Natural killer cell (primary cell): Measurements from ENCODE around the gene FER1L5. TPM values are rescaled to one million over a fixed set of nuclear protein-coding genes. Genes with fewer than 3 reads are reported as not detected.

ENCODE experiments used
- ATAC-seq, 3 donors: fragments of 150-1000 bp in 2 of 3; fragments of 200-7000 bp in 1 of 3; cut with Tn5 transposase; 1 replicate in 1 of 3; 2 replicates in 2 of 3; pipeline ENCODE4 v1.10.0; 2021; ENCODE audit warnings: mild to moderate bottlenecking in 2 of 3, moderate library complexity in 2 of 3
- DNase-seq, 2 donors: peaks; one replicate each; pipeline versions ENCODE4 v3.0.0 to v3.0.0-alpha.2; 2013 to 2021; ENCODE audit warnings: mixed read lengths in 1 of 2
- H3K27ac ChIP-seq: one replicate; pipeline ENCODE4 v1.5.1; 2013; ENCODE audit warnings: mild to moderate bottlenecking, low read length
- H3K27me3 ChIP-seq: one replicate; pipeline ENCODE4 v1.6.1; 2013; ENCODE audit warnings: low read length; ENCODE audit not compliant: control insufficient read depth, insufficient read depth
- H3K36me3 ChIP-seq: one replicate; pipeline ENCODE4 v1.6.1; 2013; ENCODE audit warnings: low read length; ENCODE audit not compliant: control insufficient read depth, insufficient read depth
- H3K4me1 ChIP-seq: one replicate; pipeline ENCODE4 v1.6.1; 2013; ENCODE audit warnings: low read length; ENCODE audit not compliant: control insufficient read depth, insufficient read depth
- H3K4me3 ChIP-seq: one replicate; pipeline ENCODE4 v1.5.1; 2013; ENCODE audit warnings: low read length
- H3K9me3 ChIP-seq: one replicate; pipeline ENCODE4 v1.6.1; 2013; ENCODE audit warnings: low read length; ENCODE audit not compliant: control insufficient read depth, insufficient read depth
- H3K27ac Mint-ChIP-seq, 2 donors: one replicate each; pipeline ENCODE4 v1.8.0; 2022; ENCODE audit warnings: mild to moderate bottlenecking in 2 of 2, mixed read lengths in 2 of 2, moderate library complexity in 1 of 2
- H3K27me3 Mint-ChIP-seq, 2 donors: one replicate each; pipeline ENCODE4 v1.8.0; 2022; ENCODE audit warnings: low read depth in 2 of 2, mixed read lengths in 2 of 2
- H3K36me3 Mint-ChIP-seq: one replicate; pipeline ENCODE4 v1.8.0; 2022; ENCODE audit warnings: mixed read lengths
- H3K4me1 Mint-ChIP-seq, 2 donors: one replicate each; pipeline ENCODE4 v1.8.0; 2022; ENCODE audit warnings: mixed read lengths in 2 of 2
- H3K4me3 Mint-ChIP-seq: one replicate; pipeline ENCODE4 v1.8.0; 2022; ENCODE audit warnings: mild to moderate bottlenecking, moderate library complexity, mixed read lengths
- H3K9me3 Mint-ChIP-seq, 2 donors: one replicate each; pipeline ENCODE4 v1.8.0; 2022; ENCODE audit warnings: mixed read lengths in 2 of 2
- CTCF ChIP-seq: fragments of 200-600 bp; IDR thresholded peaks from one replicate; pipeline ENCODE4 v1.8.0; 2022; ENCODE audit warnings: antibody characterized with exemption
- WGBS: methylation state at CpG from one replicate; pipeline ENCODE4 v1.1.7; 2013; ENCODE audit warnings: missing lambda C conversion rate; ENCODE audit not compliant: insufficient coverage; 5-methylcytosine and 5-hydroxymethylcytosine counted together
- intact Hi-C: fragments of 100-400 bp; cut with micrococcal nuclease; formaldehyde crosslinking; loops from one replicate; pipeline ENCODE4 v1.14.2; 2022
- total RNA-seq, 4 donors: library from RNA; stranded (reverse); fragments of 120-200 nt in 1 of 4; gene quantifications; one replicate each; pipeline versions ENCODE4 v1.2.3 to v1.2.4, GENCODE V29; 2013 to 2022

Gene FER1L5
- total RNA-seq, 3 donors from 2014 or later (not counting 1 experiment from before 2014, with no cell fraction given) = not detected

- no peaks in the 10 kb centered on the region for H3K9me3 ChIP-seq
- Mint-ChIP-seq H3K4me1 (no peaks in the 10 kb centered on the region), H3K27ac (no peak overlapping the region), H3K4me3 (no peak overlapping the region), H3K9me3 (no peaks in the 10 kb centered on the region), H3K27me3 (no peaks in the 10 kb centered on the region), H3K36me3 (peaks cover 20% of the 10 kb centered on the region)
- no peaks in the 10 kb centered on the region for H3K4me1 ChIP-seq
- DNase-seq (no peak), ATAC-seq (no peak)
- H3K27ac ChIP-seq = no peak overlapping the region
- H3K4me3 ChIP-seq = no peak overlapping the region
- intact Hi-C loops = no loop called here
- H3K27me3 ChIP-seq = no peaks in the 10 kb centered on the region
- H3K36me3 ChIP-seq = peaks cover 45% of the 10 kb centered on the region
- WGBS = 93% methylated on average over 3 of the region's 3 CpGs
- no peak for TF ChIP-seq CTCF
These were observed 68.4 kb downstream of the FER1L5 start for GRCh38 chr2:96710985-96711384.

GRCh38 chr2:96715658-96716057, 73.1 kb downstream of the FER1L5 start:
- no peaks in the 10 kb centered on the region for H3K9me3 Mint-ChIP-seq
- TF ChIP-seq CTCF = no peak
- intact Hi-C loops = no loop called here
- Histone ChIP-seq H3K4me1 (no peaks in the 10 kb centered on the region), H3K4me3 (no peak overlapping the region), H3K36me3 (peaks cover 14% of the 10 kb centered on the region), H3K27me3 (no peaks in the 10 kb centered on the region), H3K27ac (no peak overlapping the region), H3K9me3 (no peaks in the 10 kb centered on the region)
- no peak overlapping the region for H3K27ac Mint-ChIP-seq
- H3K36me3 Mint-ChIP-seq = peaks cover 5% of the 10 kb centered on the region
- H3K4me3 Mint-ChIP-seq = no peak overlapping the region
- WGBS = 83% methylated on average over 2 of the region's 5 CpGs
- DNase-seq (no peak), ATAC-seq (no peak)
- no peaks in the 10 kb centered on the region for H3K4me1 Mint-ChIP-seq
- no peaks in the 10 kb centered on the region for H3K27me3 Mint-ChIP-seq

- Mint-ChIP-seq H3K27me3 (no peaks in the 10 kb centered on the region), H3K27ac (no peak overlapping the region), H3K36me3 (no peaks in the 10 kb centered on the region), H3K4me1 (no peaks in the 10 kb centered on the region), H3K4me3 (no peak overlapping the region), H3K9me3 (no peaks in the 10 kb centered on the region)
- Histone ChIP-seq H3K4me1 (no peaks in the 10 kb centered on the region), H3K27me3 (no peaks in the 10 kb centered on the region), H3K27ac (no peak overlapping the region), H3K9me3 (no peaks in the 10 kb centered on the region), H3K4me3 (no peak overlapping the region), H3K36me3 (peaks cover 7% of the 10 kb centered on the region)
- intact Hi-C loops = no loop called here
- ATAC-seq = no peak
- TF ChIP-seq CTCF = no peak
- DNase-seq = no peak
These were observed 73.8 kb downstream of the FER1L5 start for GRCh38 chr2:96716388-96716787.

GRCh38 chr2:96726131-96726530, 83.6 kb downstream of the FER1L5 start:
- Mint-ChIP-seq H3K4me1 (no peaks in the 10 kb centered on the region), H3K9me3 (no peaks in the 10 kb centered on the region), H3K36me3 (peaks cover 14% of the 10 kb centered on the region), H3K27ac (no peak overlapping the region), H3K27me3 (no peaks in the 10 kb centered on the region), H3K4me3 (no peak overlapping the region)
- Histone ChIP-seq H3K4me1 (no peaks in the 10 kb centered on the region), H3K9me3 (no peaks in the 10 kb centered on the region), H3K27ac (no peak overlapping the region), H3K36me3 (peaks cover 9% of the 10 kb centered on the region), H3K27me3 (no peaks in the 10 kb centered on the region), H3K4me3 (no peak overlapping the region)
- ATAC-seq = no peak
- 97% methylated on average over 3 of the region's 4 CpGs for WGBS
- intact Hi-C loops = no loop called here
- TF ChIP-seq CTCF = no peak
- no peak for DNase-seq
